G401.6 (cell line): ENCODE results near the gene GTF2IRD2.
"Not testable (repeated sequence)": the region's sequence is repeated elsewhere in the genome, so short reads cannot be mapped to it uniquely, and the experiment has no call there.

Experiments used
- FAIRE-seq: peaks from 2 replicates; lab custom pipeline; 2012; peaks lifted over from hg19 to GRCh38; lab: Jason Lieb, UNC

Gene GTF2IRD2

DNA sequence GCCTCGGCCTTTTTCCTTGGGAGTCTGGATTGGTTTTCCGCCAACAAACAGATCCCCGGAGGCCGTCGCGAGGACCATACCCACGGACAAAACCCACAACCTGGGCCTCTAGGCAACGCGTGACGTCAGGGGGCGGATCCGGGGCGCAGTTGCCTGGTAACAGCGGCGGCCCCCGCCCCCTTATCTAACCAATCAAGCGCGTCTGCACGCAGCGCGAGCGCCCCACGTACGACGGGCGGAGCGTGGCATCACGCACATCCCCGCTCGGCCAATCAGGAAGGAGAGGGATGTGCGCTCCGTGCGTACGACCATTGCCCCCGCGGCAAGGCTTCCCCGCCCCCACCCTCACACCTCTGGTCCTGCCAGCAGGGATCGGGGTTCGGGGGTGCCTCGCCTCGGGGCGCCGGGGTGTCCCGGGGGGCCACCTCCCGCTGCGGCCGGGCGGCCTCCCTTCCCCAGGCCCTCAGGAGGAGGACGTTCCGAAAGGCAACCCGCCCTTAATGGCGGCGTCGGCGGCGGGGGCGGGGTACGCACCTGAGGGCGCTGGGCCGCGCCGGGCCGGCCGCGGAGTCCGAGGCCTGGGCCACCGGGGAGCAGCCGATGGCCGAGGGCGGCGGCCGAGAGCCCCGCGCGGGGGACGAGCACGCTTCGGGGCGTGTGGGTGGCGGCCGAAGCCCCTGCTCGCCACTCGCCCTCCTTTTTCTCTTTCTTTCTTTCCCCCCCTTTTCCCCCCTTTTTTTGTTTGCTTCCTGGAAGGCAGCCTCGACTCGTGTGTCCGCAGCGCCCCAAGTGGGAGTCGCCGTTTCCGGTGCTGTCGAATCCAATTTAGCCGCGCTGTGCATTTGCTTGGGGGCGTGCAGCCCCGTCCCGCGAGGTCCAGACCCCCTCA, at the start of gene GTF2IRD2:
TSS of gene GTF2IRD2 (minus strand) at position 773 of the 889 bp plus-strand sequence. CDS start 15,227 bp downstream, outside the sequence.
- not testable (repeated sequence) for FAIRE-seq

- not testable (repeated sequence) for FAIRE-seq
Measured at GRCh38 chr7:74890158-74891123, 39.0 kb upstream of the GTF2IRD2 start.

GRCh38 chr7:74889518-74890129, 38.2 kb upstream of the GTF2IRD2 start:
- FAIRE-seq, result not testable (repeated sequence)

DNA sequence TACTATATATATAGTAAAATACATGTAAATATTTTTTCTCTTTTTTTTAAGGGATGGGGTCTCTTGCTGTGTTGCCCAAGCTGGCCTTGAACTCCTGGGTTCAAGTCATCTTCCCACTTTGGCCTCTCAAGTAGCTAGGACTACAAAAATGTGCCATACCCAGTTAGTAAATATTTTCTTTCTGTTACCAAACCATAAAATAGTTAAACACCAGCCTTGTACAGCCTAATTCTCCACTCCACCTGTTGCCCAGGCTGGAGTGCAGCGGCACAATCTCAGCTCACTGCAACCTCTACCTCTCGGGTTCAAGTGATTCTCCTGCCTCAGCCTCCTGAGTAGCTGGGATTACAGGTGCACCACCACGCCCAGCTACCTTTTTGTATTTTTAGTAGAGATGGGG, 33.9 kb upstream of the GTF2IRD2 start:
- FAIRE-seq, result not testable (repeated sequence)

DNA sequence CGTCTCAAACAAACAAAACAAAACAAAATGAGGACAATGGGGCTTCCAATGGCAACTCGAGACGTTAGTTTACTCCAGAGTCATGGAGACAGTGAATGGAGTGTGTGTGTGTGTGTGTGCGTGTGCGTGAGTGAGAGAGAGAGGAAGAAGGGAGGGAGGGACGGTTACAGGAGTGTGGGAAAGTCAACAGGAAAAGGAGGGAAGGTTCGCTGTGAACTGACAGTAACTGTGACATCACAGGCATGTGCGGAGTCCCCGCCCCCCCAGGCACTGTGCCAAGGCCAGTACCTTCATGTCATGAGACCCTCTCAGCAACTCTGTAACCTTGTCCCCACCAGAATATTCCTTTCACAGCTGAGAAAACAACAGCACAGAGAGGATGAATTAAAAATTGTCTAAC, 30.7 kb upstream of the GTF2IRD2 start:
- not testable (repeated sequence) for FAIRE-seq

DNA sequence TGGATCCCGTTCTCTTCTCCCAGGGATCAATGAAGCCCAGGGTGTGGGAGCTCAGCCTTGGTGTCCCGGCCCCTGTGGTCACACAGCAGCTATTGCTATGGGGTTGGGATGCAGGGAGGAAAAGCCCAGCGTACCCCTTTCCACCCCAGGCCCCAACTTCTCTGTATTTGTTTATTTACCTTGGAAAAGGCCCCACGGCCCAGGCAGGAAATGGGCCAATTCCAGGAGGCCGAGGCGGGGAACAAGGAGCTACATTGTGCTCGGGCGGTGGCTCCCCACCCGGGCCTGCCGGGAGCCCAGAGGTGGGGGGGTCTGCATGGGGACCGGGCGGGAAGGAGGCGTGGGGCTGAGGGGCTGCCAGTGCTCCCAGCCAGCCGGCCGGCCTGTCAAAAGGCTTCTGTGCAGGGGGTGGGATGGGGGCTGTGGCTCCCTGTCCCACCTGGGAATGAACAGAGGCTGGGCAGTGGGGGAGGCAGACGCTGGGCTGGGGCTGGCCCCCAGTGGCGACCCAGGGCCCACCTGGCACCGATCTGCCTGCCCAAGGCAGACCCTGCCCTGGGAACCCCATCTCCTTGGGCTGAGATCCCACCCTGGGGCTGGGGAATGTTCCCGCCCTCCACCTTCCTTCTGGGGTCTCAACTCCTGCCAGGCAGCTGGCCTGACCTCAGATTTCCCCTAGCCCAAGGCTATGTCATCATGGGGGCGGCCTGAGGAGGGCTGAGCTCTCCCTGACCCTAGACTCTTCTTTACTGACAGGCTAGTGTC, 23.5 kb upstream of the GTF2IRD2 start:
- FAIRE-seq, result not testable (repeated sequence)

- FAIRE-seq, result not testable (repeated sequence)
Measured at GRCh38 chr7:74874104-74874747, 22.8 kb upstream of the GTF2IRD2 start.

GRCh38 chr7:74872542-74872941, 21.1 kb upstream of the GTF2IRD2 start:
- not testable (repeated sequence) for FAIRE-seq

DNA sequence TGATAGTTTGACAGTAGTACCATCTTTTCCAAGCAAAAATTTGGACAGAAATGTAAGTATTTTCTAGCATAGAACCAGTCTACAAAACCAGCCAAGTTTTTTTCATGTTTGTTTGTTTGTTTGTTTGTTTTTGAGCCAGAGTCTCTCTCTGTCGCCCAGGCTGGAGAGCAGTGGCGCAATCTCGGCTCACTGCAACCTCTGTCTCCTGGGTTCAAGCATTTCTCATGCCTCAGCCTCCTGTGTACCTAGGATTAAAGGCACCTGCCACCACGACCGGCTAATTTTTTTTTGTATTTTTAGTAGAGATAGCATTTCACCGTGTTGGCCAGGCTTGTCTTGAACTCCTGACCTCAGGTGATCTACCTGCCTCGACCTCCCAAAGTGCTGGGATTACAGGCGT, 14.4 kb upstream of the GTF2IRD2 start:
- not testable (repeated sequence) for FAIRE-seq

DNA sequence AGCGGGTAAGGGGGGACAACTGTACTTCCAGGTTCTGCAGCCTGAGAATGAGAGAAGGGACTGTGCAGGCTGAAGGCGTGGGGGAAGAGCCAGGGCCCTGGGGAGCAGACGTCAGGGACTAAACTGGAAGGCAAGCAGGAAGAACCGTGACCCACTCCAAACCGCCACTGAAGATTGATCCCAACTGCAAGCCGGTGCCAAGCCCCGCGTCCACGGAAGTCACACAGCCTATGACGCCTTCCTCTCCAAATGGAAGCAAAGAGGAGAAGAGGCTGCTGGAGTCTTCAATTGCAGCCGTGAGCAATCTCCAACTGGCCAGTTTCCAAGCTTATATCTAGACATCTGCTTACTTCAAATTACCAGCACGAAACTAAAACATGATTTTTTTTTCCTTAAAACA, 1.6 kb downstream of the GTF2IRD2 start:
- FAIRE-seq, result not testable (repeated sequence)

- not testable (repeated sequence) for FAIRE-seq
Measured at GRCh38 chr7:74830411-74830810, 21.0 kb downstream of the GTF2IRD2 start.

GRCh38 chr7:74829959-74830358, 21.4 kb downstream of the GTF2IRD2 start:
- FAIRE-seq, result not testable (repeated sequence)

DNA sequence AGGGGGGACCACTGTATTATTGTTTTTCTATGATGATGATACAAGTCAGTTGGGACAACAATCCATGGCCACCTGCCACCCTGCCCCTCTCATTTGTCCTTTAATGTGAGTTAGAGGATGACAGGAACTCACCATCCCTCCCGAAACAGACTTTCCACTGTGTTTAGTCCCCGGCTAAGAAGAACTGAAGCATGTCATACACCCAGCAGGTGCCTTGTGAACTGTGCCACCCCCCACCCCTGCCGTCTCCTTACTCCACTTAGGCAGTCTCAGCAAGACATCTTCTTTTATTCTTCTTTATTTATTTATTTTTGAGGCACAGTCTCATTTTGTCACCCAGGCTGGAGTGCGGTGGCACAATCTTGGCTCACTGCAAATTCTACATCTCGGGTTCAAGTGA, 30.1 kb downstream of the GTF2IRD2 start:
- not testable (repeated sequence) for FAIRE-seq

DNA sequence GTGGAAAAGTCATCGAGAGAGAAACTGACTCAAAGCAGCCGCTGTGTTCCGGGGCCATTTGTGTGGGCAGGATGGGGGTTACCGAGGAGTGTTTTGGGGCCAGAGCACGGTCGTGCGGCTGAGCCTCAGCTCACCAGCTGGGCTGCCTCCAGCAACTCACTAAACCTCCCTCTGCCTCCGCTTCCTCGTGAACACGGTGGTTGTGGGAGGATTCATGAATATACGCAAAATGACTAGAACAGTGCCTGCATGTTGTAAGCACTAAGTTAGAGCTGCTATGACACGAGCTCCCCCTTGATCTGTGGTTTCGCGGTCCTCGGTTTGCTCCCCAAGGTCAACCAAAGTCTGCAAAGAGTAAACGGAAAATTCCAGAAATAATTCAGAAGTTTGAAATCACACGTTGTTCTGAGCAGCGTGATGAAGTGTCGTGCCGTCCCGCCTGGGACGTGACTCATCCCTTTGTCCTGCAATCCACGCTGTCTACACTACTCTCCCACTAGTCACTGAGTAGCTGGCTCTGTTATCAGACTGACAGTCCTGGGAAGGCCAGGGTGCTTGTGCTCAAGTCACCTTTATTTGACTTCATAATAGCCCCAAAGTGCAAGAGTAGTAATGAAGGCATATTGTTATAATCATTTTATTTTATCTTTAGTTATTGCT, 31.1 kb downstream of the GTF2IRD2 start:
- FAIRE-seq, result not testable (repeated sequence)

GRCh38 chr7:74815882-74816281, 35.5 kb downstream of the GTF2IRD2 start:
- FAIRE-seq, result not testable (repeated sequence)

DNA sequence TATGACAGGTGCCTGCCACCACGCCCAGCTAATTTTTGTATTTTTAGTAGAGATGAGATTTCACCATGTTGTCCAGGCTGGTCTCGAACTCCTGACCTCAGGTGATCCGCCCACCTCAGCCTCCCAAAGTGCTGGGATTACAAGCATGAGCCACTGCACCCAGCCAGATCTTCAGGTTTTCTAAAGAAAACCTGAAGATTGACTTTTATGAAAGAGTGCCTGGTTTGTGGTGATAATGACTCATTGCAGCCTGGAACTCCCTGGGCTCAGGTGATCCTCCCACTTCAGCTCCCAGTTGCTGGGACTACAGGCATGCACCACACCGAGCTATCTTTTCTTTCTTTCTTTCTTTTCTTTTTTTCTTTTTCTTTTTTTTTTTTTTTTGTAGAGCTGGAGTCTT, 52.8 kb downstream of the GTF2IRD2 start:
- not testable (repeated sequence) for FAIRE-seq

GRCh38 chr7:74797848-74798622, 53.4 kb downstream of the GTF2IRD2 start:
- FAIRE-seq, result not testable (repeated sequence)

- FAIRE-seq, result not testable (repeated sequence)
Measured at GRCh38 chr7:74789200-74789736, 62.1 kb downstream of the GTF2IRD2 start.
